ENCODE results near the gene WDR27.

Gene WDR27

DNA sequence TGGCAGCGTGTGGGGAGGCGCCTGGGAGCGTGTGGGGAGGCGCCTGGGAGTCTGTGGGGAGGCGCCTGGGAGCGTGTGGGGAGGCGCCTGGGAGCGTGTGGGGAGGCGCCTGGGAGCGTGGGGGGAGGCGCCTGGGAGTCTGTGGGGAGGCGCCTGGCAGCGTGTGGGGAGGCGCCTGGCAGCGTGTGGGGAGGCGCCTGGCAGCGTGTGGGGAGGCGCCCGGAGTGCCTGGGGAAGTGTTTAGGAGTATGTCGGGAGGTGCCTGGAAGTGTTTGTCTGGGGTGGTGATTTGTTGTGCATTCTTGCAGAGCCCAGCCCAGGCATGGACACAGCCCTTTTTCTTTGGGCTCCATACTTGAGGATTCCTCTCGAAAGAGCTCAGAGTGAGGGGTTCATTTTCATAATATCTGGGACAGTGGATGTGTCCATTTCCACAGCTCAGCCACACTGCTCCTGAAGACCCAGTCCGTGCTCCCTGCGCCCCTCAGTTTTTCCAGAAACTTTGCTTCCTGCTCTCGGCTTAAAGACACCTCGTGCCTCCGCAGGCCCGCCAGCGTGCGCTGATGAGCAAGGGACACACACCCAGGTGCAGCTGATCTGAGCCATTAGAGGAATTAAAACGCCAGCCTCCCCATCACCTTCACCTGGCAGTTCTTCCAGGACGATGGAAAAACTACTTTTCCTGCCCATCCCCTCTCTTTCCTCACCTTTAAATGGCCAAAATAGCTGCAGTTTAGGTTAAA is 276.0 kb downstream of the WDR27 start:
- WGBS = 87% methylated on average over 24 of the region's 31 CpGs
- H3K4me2 ChIP-seq (ENCODE audit: low read length, poor library complexity, severe bottlenecking) = no peak overlapping the region

DNA sequence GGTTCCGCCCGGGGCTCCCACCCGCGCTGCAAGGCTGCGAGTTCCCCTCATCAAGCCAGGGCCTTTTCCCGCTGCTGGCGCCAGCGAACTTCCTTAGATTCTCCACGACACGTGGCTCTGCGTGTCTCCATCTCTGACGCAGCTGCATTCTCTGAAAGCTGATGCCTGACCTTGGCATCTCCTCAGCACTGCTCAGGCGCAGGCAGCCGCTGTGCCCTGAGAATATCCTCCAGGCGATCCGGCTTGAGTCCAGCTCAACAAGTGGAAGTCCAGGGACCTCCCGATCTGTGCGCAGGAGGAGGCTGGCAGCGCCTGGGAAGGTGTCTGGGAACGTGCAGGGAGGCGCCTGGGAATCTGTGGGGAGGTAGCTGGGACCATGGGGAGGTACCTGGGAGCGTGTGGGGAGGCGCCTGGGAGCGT is 277.0 kb downstream of the WDR27 start:
- Histone ChIP-seq H3K9me3 (ENCODE audit: control insufficient read depth, low read length) (no peaks in the 10 kb centered on the region), H3K4me1 (ENCODE audit: control insufficient read depth, insufficient read depth, low read depth, low read length) (peaks cover 22% of the 10 kb centered on the region), H3K18ac (ENCODE audit: low read depth in 1 of 2, low read length in 2 of 2) (no peak overlapping the region), H3K9ac (ENCODE audit: low read length) (peak overlapping the region; percentile 65), H4K8ac (ENCODE audit: low read length) (no peak overlapping the region), H2AK5ac (ENCODE audit: low read length, severe bottlenecking) (no peak overlapping the region), H3K27ac (ENCODE audit: low read length, poor library complexity, severe bottlenecking) (no peak overlapping the region), H4K91ac (ENCODE audit: low read length) (no peak overlapping the region), H2BK5ac (ENCODE audit: low read depth, low read length, poor library complexity, severe bottlenecking) (no peak overlapping the region), H2AFZ (ENCODE audit: low read depth, low read length) (no peak overlapping the region), H3K4me3 (ENCODE audit: insufficient read depth in 1 of 2, low read depth in 1 of 2, low read length in 2 of 2) (peak overlapping the region; percentile 37 to 65), H2BK15ac (ENCODE audit: low read depth, poor library complexity, severe bottlenecking) (no peak overlapping the region), H3K4ac (ENCODE audit: low read depth in 1 of 2, low read length in 2 of 2) (no peak overlapping the region), H3K36me3 (ENCODE audit: control insufficient read depth in 1 of 2, insufficient read depth in 2 of 2, low read depth in 1 of 2, low read length in 2 of 2) (no peaks in the 10 kb centered on the region), H3K4me2 (ENCODE audit: low read length, poor library complexity, severe bottlenecking) (no peak overlapping the region), H2BK120ac (ENCODE audit: low read depth, low read length) (no peak overlapping the region), H3K23ac (ENCODE audit: low read length in 2 of 2) (no peak overlapping the region), H3K14ac (ENCODE audit: low read length in 2 of 2) (no peak overlapping the region), H3K79me1 (replicated peaks; ENCODE audit: low read length, poor library complexity, severe bottlenecking) (no peaks in the 10 kb centered on the region), H2BK12ac (ENCODE audit: low read length in 2 of 2) (no peak overlapping the region), H3K27me3 (ENCODE audit: control insufficient read depth in 1 of 2, insufficient read depth in 1 of 2, low read length in 2 of 2) (no peaks in the 10 kb centered on the region)
- no peak for DNase-seq
- 94% methylated on average over 24 of the region's 24 CpGs for WGBS

More for the DNA sequence above, 276.0 kb downstream of the WDR27 start:
- Histone ChIP-seq H4K8ac (ENCODE audit: low read length) (no peak overlapping the region), H3K9ac (ENCODE audit: low read length) (no peak overlapping the region), H3K27me3 (ENCODE audit: control insufficient read depth in 1 of 2, insufficient read depth in 1 of 2, low read length in 2 of 2) (no peaks in the 10 kb centered on the region), H3K27ac (ENCODE audit: low read length, poor library complexity, severe bottlenecking) (no peak overlapping the region), H2BK5ac (ENCODE audit: low read depth, low read length, poor library complexity, severe bottlenecking) (no peak overlapping the region), H2BK12ac (ENCODE audit: low read length in 2 of 2) (no peak overlapping the region), H2AK5ac (ENCODE audit: low read length, severe bottlenecking) (peak overlapping the region; percentile 43), H3K36me3 (ENCODE audit: control insufficient read depth in 1 of 2, insufficient read depth in 2 of 2, low read depth in 1 of 2, low read length in 2 of 2) (no peaks in the 10 kb centered on the region), H2BK120ac (ENCODE audit: low read depth, low read length) (no peak overlapping the region), H3K4me3 (ENCODE audit: insufficient read depth in 1 of 2, low read depth in 1 of 2, low read length in 2 of 2) (no peak overlapping the region), H3K18ac (ENCODE audit: low read depth in 1 of 2, low read length in 2 of 2) (no peak overlapping the region), H2AFZ (ENCODE audit: low read depth, low read length) (no peak overlapping the region), H4K91ac (ENCODE audit: low read length) (no peak overlapping the region), H3K79me1 (replicated peaks; ENCODE audit: low read length, poor library complexity, severe bottlenecking) (no peaks in the 10 kb centered on the region), H3K23ac (ENCODE audit: low read length in 2 of 2) (no peak overlapping the region), H2BK15ac (ENCODE audit: low read depth, poor library complexity, severe bottlenecking) (no peak overlapping the region), H3K9me3 (ENCODE audit: control insufficient read depth, low read length) (no peaks in the 10 kb centered on the region), H3K4me1 (ENCODE audit: control insufficient read depth, insufficient read depth, low read depth, low read length) (peaks cover 22% of the 10 kb centered on the region), H3K4ac (ENCODE audit: low read depth in 1 of 2, low read length in 2 of 2) (no peak overlapping the region), H3K14ac (ENCODE audit: low read length in 2 of 2) (no peak overlapping the region)
- no peak for DNase-seq

DNA sequence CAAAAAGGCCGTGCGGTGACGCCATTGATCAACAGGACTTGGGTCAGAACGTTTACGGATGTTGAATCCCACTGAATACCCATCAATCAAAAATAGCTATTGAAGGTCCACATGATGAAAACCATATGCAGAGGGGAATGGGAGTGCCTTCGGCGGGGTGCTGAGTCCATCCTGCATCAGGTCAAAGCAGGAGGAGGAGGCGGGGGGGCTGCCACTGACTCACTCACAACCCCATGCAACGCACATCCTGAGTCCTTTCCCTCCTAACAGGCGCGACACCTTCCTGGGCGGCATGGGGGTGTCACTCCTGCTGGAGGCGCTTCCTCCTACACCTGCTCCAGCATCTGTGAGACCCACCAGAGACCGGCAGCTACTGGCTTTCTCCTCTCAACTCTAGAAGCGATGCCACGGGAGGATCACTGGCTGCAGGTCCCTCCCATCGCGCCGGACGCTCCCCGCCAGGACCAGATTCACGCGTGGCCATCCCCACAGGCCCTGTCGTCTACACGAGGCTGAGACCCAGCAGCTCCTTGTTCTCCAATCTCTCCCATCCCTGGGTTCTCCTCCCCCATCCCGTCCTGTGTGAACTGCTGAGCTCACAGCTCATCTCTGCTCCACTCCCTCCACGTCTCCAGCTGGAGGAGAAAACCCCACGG is 277.6 kb downstream of the WDR27 start:
- DNase-seq = no peak
- Histone ChIP-seq H3K27me3 (ENCODE audit: control insufficient read depth in 1 of 2, insufficient read depth in 1 of 2, low read length in 2 of 2) (no peaks in the 10 kb centered on the region), H3K4ac (ENCODE audit: low read depth in 1 of 2, low read length in 2 of 2) (no peak overlapping the region), H2BK12ac (ENCODE audit: low read length in 2 of 2) (no peak overlapping the region), H4K91ac (ENCODE audit: low read length) (no peak overlapping the region), H4K8ac (ENCODE audit: low read length) (no peak overlapping the region), H2AFZ (ENCODE audit: low read depth, low read length) (no peak overlapping the region), H3K9ac (ENCODE audit: low read length) (peak overlapping the region; percentile 65), H2BK5ac (ENCODE audit: low read depth, low read length, poor library complexity, severe bottlenecking) (no peak overlapping the region), H3K4me3 (ENCODE audit: insufficient read depth in 1 of 2, low read depth in 1 of 2, low read length in 2 of 2) (peak overlapping the region; percentile 37 to 65), H2BK15ac (ENCODE audit: low read depth, poor library complexity, severe bottlenecking) (no peak overlapping the region), H2AK5ac (ENCODE audit: low read length, severe bottlenecking) (no peak overlapping the region), H3K79me1 (replicated peaks; ENCODE audit: low read length, poor library complexity, severe bottlenecking) (no peaks in the 10 kb centered on the region), H3K9me3 (ENCODE audit: control insufficient read depth, low read length) (no peaks in the 10 kb centered on the region), H3K4me1 (ENCODE audit: control insufficient read depth, insufficient read depth, low read depth, low read length) (peaks cover 22% of the 10 kb centered on the region), H3K18ac (ENCODE audit: low read depth in 1 of 2, low read length in 2 of 2) (no peak overlapping the region), H3K27ac (ENCODE audit: low read length, poor library complexity, severe bottlenecking) (no peak overlapping the region), H3K23ac (ENCODE audit: low read length in 2 of 2) (no peak overlapping the region), H2BK120ac (ENCODE audit: low read depth, low read length) (no peak overlapping the region), H3K4me2 (ENCODE audit: low read length, poor library complexity, severe bottlenecking) (no peak overlapping the region), H3K14ac (ENCODE audit: low read length in 2 of 2) (no peak overlapping the region), H3K36me3 (ENCODE audit: control insufficient read depth in 1 of 2, insufficient read depth in 2 of 2, low read depth in 1 of 2, low read length in 2 of 2) (no peaks in the 10 kb centered on the region)
- WGBS = 88% methylated on average over 28 of the region's 28 CpGs

DNA sequence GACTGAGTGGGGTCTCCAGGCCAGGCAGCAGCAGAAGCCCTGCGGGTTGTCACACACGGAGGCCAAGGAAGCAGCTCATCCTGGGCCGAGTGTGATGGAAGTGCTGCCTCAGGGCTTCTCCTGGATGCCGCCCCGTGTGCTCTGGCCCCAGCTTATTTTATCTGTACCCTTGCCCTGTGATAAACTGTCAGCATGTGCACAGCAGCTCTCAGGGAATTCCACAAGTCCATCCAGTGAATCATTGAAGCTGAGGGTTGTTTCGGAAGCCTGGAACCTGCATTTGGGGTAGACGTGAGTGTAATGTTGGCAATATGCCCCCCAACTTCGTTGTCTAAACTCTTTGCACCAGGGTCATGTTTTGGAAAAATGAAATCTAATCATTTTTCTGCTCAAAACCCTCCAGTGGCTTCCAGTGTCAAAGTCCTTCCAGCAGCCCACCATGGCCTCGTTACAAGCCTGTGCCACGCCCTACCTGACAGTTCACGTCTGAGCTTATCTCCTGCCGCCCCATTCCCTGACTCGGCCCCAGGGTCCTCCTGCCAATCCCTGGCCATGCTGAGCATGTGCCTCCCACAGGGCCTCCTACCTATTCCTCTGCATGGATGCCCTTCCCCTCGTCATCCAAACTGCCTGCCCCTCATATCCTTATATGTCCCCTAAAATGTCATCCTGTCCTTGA is 280.1 kb downstream of the WDR27 start:
- 82% methylated on average over 13 of the region's 14 CpGs for WGBS
- no peak overlapping the region for H2BK12ac ChIP-seq (ENCODE audit: low read length in 2 of 2)
- peaks cover 6% of the 10 kb centered on the region for H3K4me1 ChIP-seq (ENCODE audit: control insufficient read depth, insufficient read depth, low read depth, low read length)
- no peaks in the 10 kb centered on the region for H3K36me3 ChIP-seq (ENCODE audit: control insufficient read depth in 1 of 2, insufficient read depth in 2 of 2, low read depth in 1 of 2, low read length in 2 of 2)
- H3K4me2 ChIP-seq (ENCODE audit: low read length, poor library complexity, severe bottlenecking) = no peak overlapping the region
- H3K4me3 ChIP-seq (ENCODE audit: insufficient read depth in 1 of 2, low read depth in 1 of 2, low read length in 2 of 2) = no peak overlapping the region
- H3K9me3 ChIP-seq (ENCODE audit: control insufficient read depth, low read length) = peaks cover 6% of the 10 kb centered on the region
- H3K14ac ChIP-seq (ENCODE audit: low read length in 2 of 2) = no peak overlapping the region
- no peak overlapping the region for H4K91ac ChIP-seq (ENCODE audit: low read length)
- H3K4ac ChIP-seq (ENCODE audit: low read depth in 1 of 2, low read length in 2 of 2) = no peak overlapping the region
- no peak for DNase-seq
- no peaks in the 10 kb centered on the region for H3K27me3 ChIP-seq (ENCODE audit: control insufficient read depth in 1 of 2, insufficient read depth in 1 of 2, low read length in 2 of 2)
- no peak overlapping the region for H4K8ac ChIP-seq (ENCODE audit: low read length)
- no peak overlapping the region for H3K18ac ChIP-seq (ENCODE audit: low read depth in 1 of 2, low read length in 2 of 2)
- no peak overlapping the region for H3K23ac ChIP-seq (ENCODE audit: low read length in 2 of 2)
- H2BK15ac ChIP-seq (ENCODE audit: low read depth, poor library complexity, severe bottlenecking) = no peak overlapping the region
- no peak overlapping the region for H2BK120ac ChIP-seq (ENCODE audit: low read depth, low read length)
- H3K79me1 ChIP-seq (replicated peaks; ENCODE audit: low read length, poor library complexity, severe bottlenecking) = no peaks in the 10 kb centered on the region
- no peak overlapping the region for H2AFZ ChIP-seq (ENCODE audit: low read depth, low read length)
- H3K9ac ChIP-seq (ENCODE audit: low read length) = no peak overlapping the region
- no peak overlapping the region for H2BK5ac ChIP-seq (ENCODE audit: low read depth, low read length, poor library complexity, severe bottlenecking)
- H2AK5ac ChIP-seq (ENCODE audit: low read length, severe bottlenecking) = peak overlapping the region; percentile 41
- no peak overlapping the region for H3K27ac ChIP-seq (ENCODE audit: low read length, poor library complexity, severe bottlenecking)
